ENCODE data around the gene CDR2.

Gene CDR2

DNA sequence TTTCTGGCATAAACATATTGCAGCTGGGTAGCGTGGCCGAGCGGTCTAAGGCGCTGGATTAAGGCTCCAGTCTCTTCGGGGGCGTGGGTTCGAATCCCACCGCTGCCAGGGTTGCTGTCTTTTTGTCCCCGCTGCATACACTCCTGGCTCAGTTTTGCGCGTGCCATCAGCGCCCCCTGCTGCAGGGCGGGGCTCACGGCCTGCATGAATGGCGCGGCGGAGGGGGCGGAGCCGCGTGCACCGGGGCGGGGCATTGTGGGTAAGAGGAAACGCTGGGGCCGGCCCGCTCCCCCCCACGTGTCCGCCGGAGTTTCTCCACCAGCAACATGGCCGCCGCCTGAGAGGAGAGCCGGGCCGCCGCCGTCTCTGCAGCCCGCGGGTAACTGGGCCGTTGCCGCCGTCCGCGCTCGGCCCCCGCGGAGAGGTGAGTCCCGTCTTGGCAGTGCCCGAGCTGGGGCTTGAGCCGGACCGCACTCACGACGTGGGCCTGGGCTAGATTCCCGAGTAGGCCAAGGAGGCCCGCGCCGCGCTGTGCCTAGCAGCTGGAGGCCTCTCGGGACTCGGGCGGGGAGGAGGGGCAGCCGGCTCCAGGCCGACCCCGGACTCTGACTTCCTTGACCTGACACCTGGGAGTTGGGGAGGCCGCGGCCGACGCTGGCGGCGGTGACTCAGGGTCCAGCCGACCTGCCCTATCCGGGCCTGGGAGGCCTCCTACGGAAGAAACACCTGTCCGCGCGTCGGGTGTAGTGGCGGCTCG lies 77.1 kb downstream of the CDR2 start, which contains the start of gene POLR3E:
Gene POLR3E (plus strand): TSS at position 296 of the 757 bp plus-strand sequence. CDS start 5,560 bp downstream, outside the sequence.
- H3K79me2 ChIP-seq (ENCODE audit: insufficient read depth, low read length): peaks cover 49% of the 10 kb centered on the region
- no peaks in the 10 kb centered on the region for H3K9me3 ChIP-seq (ENCODE audit: insufficient read depth, low read length)
- peak within 1 kb of the TSS; percentile 95 for H3K4me2 ChIP-seq (ENCODE audit: low read depth, low read length, poor library complexity, severe bottlenecking)
- H2AFZ ChIP-seq (ENCODE audit: low read depth, low read length, severe bottlenecking): peak within 1 kb of the TSS; percentile 99
- no peak for TF ChIP-seq EZH2phosphoT487 (conservative IDR thresholded peaks at IDR 0.05; ENCODE audit: low read length)
- TF ChIP-seq, protein P1, sequence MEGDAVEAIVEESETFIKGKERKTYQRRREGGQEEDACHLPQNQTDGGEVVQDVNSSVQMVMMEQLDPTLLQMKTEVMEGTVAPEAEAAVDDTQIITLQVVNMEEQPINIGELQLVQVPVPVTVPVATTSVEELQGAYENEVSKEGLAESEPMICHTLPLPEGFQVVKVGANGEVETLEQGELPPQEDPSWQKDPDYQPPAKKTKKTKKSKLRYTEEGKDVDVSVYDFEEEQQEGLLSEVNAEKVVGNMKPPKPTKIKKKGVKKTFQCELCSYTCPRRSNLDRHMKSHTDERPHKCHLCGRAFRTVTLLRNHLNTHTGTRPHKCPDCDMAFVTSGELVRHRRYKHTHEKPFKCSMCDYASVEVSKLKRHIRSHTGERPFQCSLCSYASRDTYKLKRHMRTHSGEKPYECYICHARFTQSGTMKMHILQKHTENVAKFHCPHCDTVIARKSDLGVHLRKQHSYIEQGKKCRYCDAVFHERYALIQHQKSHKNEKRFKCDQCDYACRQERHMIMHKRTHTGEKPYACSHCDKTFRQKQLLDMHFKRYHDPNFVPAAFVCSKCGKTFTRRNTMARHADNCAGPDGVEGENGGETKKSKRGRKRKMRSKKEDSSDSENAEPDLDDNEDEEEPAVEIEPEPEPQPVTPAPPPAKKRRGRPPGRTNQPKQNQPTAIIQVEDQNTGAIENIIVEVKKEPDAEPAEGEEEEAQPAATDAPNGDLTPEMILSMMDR (IDR thresholded peaks at IDR 0.05; ENCODE audit: insufficient read depth, low read length, poor library complexity, severe bottlenecking): peak; percentile 90
- H3K27ac ChIP-seq (ENCODE audit: low read depth, low read length): peak within 1 kb of the TSS; percentile 78
- H3K9ac ChIP-seq (ENCODE audit: low read length): peak within 1 kb of the TSS; percentile 97
- no peaks in the 10 kb centered on the region for H3K36me3 ChIP-seq (ENCODE audit: low read length)
- H4K20me1 ChIP-seq (ENCODE audit: low read depth, low read length): peaks cover 9% of the 10 kb centered on the region; the same call in 1 of the 2 replicates
- H3F3A ChIP-seq (ENCODE audit: insufficient read depth): peaks cover 14% of the 10 kb centered on the region; the same call in 1 of the 2 replicates
- H3K4me3 ChIP-seq (ENCODE audit: insufficient read depth, low read length, poor library complexity, severe bottlenecking): peak within 1 kb of the TSS; percentile 92
- no peaks in the 10 kb centered on the region for H3K9me2 ChIP-seq (replicated peaks; ENCODE audit: insufficient read depth, low read length)
- no peaks in the 10 kb centered on the region for H3K27me3 ChIP-seq (ENCODE audit: low read length)

DNA sequence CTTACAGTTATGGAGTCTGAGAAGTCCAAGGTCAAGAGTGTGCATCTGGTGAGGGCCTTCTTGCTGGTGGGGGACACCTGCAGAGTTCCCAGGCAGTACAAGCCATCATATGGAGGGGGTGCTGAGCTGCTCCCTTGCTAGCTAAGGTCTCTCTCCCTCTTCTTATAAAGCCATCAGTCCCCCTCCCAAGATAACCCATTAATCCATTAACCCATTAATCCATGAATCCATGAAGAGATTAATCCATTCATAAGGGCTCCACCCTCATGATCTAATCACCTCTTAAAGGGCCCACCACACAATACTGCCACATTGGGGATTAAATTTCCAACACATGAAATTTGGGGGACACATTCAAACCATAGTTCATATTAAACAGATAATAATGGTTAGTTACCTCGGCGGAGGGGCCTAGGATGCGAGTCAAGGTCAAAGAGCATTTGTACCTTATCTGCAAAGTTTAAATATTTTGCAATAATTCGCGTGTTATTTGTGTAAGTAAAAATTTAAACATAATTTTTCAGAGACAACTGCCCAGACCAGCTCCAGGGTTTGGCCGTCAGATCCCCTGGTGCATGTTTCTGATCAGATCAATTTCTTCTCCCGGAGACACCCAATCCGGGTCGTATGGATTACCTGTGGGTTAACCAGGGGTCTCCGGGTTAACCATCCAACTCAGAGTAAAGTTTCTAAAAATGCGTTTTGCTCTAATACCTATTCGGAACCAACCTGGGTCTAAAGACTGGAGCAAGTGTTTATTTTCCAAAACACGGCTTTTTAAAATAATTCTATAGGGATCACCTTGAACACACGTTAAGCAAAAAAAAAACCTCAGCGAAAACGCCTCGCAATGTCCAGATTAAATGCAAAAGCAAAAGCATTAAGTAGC lies 78.0 kb downstream of the CDR2 start:
- Histone ChIP-seq H3K79me2 (ENCODE audit: insufficient read depth, low read length) (peaks cover 41% of the 10 kb centered on the region), H3K9ac (ENCODE audit: low read length) (peak overlapping the region; percentile 61), H3F3A (ENCODE audit: insufficient read depth) (peaks cover 14% of the 10 kb centered on the region; the same call in 1 of the 2 replicates), H3K27me3 (ENCODE audit: low read length) (no peaks in the 10 kb centered on the region), H3K4me3 (ENCODE audit: insufficient read depth, low read length, poor library complexity, severe bottlenecking) (peak overlapping the region; percentile 65), H3K4me2 (ENCODE audit: low read depth, low read length, poor library complexity, severe bottlenecking) (peak overlapping the region; percentile 95), H3K9me3 (ENCODE audit: insufficient read depth, low read length) (no peaks in the 10 kb centered on the region), H3K27ac (ENCODE audit: low read depth, low read length) (no peak overlapping the region), H4K20me1 (ENCODE audit: low read depth, low read length) (peaks cover 9% of the 10 kb centered on the region; the same call in 1 of the 2 replicates), H3K9me2 (replicated peaks; ENCODE audit: insufficient read depth, low read length) (no peaks in the 10 kb centered on the region), H2AFZ (ENCODE audit: low read depth, low read length, severe bottlenecking) (peak overlapping the region; percentile 99), H3K36me3 (ENCODE audit: low read length) (no peaks in the 10 kb centered on the region)
- TF ChIP-seq, protein P1 (IDR thresholded peaks at IDR 0.05; ENCODE audit: insufficient read depth, low read length, poor library complexity, severe bottlenecking): no peak
- no peak for TF ChIP-seq EZH2phosphoT487 (conservative IDR thresholded peaks at IDR 0.05; ENCODE audit: low read length)
